ENCODE measurements around the gene TIMM50. TPM values are rescaled to one million over a fixed set of nuclear protein-coding genes. Genes with fewer than 3 reads are reported as not detected.

TIMM50 gene
- total RNA-seq, 1 experiment from 2014 or later = 174 TPM

GRCh38 chr19:39509233-39509632 lies 28.6 kb downstream of the TIMM50 start:
- BruUV-seq (replicated peaks) = no TSS peak
- H3K27me3 ChIP-seq (replicated peaks; ENCODE audit: insufficient read depth, low read depth, low read length, poor library complexity) = peaks cover 34% of the 10 kb centered on the region
- DNase-seq (ENCODE audit: low spot score) = no peak

DNA sequence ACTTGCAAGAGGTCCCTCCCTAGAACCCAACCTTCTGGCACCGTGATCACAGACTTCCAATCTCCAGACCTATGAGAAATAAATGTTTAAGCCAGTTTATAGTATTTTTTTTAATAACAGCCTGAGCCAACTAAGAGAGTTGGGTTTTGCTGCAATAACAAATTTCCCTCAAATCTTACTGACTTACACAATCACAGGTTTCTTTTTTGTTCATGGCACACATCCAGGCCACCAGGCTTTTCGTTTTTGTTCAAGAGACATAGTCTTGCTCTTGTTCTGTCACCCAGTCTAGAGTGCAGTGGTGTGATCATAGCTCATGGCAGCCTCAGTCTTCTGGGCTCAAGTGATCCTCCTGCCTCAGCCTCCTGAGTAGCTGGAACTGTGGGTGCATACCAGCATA lies 32.4 kb downstream of the TIMM50 start:
- ChIA-PET POLR2A (ENCODE audit: low non-redundant PET) (no interaction called here), CTCF (no interaction called here)
- intact Hi-C loops (cut with micrococcal nuclease; ENCODE audit: unreplicated experiment) = no loop called here
- peaks cover 49% of the 10 kb centered on the region for H3K27me3 ChIP-seq (replicated peaks; ENCODE audit: insufficient read depth, low read depth, low read length, poor library complexity)
- no peak for DNase-seq (ENCODE audit: low spot score)
- peaks cover 5% of the 10 kb centered on the region for H3K4me1 ChIP-seq (ENCODE audit: insufficient read depth, low read length, poor library complexity, severe bottlenecking)
- no peak overlapping the region for H3K4me3 ChIP-seq (ENCODE audit: low read depth, low read length, poor library complexity, severe bottlenecking)
- TF ChIP-seq EZH2 (IDR thresholded peaks at IDR 0.05; ENCODE audit: borderline replicate concordance, low read depth, low read length, poor library complexity, severe bottlenecking) (no peak), CTCF (conservative IDR thresholded peaks at IDR 0.05; ENCODE audit: low read depth, low read length) (no peak)
- no TSS peak for BruUV-seq (replicated peaks)
- H3K36me3 ChIP-seq (ENCODE audit: insufficient read depth, low read length, poor library complexity, severe bottlenecking) = no peaks in the 10 kb centered on the region
- H3K9me3 ChIP-seq (ENCODE audit: low read depth, low read length, poor library complexity, severe bottlenecking) = no peaks in the 10 kb centered on the region
- no peak overlapping the region for H3K27ac ChIP-seq (ENCODE audit: low read depth, low read length, poor library complexity, severe bottlenecking)

More at GRCh38 chr19:39509233-39509632, 28.6 kb downstream of the TIMM50 start:
- Histone ChIP-seq H3K36me3 (ENCODE audit: insufficient read depth, low read length, poor library complexity, severe bottlenecking) (no peaks in the 10 kb centered on the region), H3K4me1 (ENCODE audit: insufficient read depth, low read length, poor library complexity, severe bottlenecking) (peaks cover 5% of the 10 kb centered on the region), H3K9me3 (ENCODE audit: low read depth, low read length, poor library complexity, severe bottlenecking) (no peaks in the 10 kb centered on the region), H3K27ac (ENCODE audit: low read depth, low read length, poor library complexity, severe bottlenecking) (no peak overlapping the region), H3K4me3 (ENCODE audit: low read depth, low read length, poor library complexity, severe bottlenecking) (no peak overlapping the region)
- POLR2A ChIA-PET (ENCODE audit: low non-redundant PET) = interaction anchor here (0.6 kb wide), 2 partner anchors 9 to 86 kb away, joined by 4 to 5 read pairs; no protein-coding TSS in a partner anchor
- CTCF ChIA-PET = no interaction called here
- intact Hi-C loops (cut with micrococcal nuclease; ENCODE audit: unreplicated experiment) = no loop called here
- no peak for TF ChIP-seq EZH2 (IDR thresholded peaks at IDR 0.05; ENCODE audit: borderline replicate concordance, low read depth, low read length, poor library complexity, severe bottlenecking)
- TF ChIP-seq CTCF (conservative IDR thresholded peaks at IDR 0.05; ENCODE audit: low read depth, low read length) = no peak

- ChIA-PET CTCF (no interaction called here), POLR2A (ENCODE audit: low non-redundant PET) (interaction anchor here (0.6 kb wide), 1 partner anchor 30 kb away, joined by 3 read pairs; no protein-coding TSS in a partner anchor)
- peak within 1 kb of the TSS; percentile 38 for H3K4me3 ChIP-seq (ENCODE audit: low read depth, low read length, poor library complexity, severe bottlenecking)
- intact Hi-C loops (cut with micrococcal nuclease; ENCODE audit: unreplicated experiment) = no loop called here
- H3K27ac ChIP-seq (ENCODE audit: low read depth, low read length, poor library complexity, severe bottlenecking) = no peak within 1 kb of the TSS
- no TSS peak for BruUV-seq (replicated peaks)
- H3K4me1 ChIP-seq (ENCODE audit: insufficient read depth, low read length, poor library complexity, severe bottlenecking) = peaks cover 5% of the 10 kb centered on the region
- TF ChIP-seq CTCF (conservative IDR thresholded peaks at IDR 0.05; ENCODE audit: low read depth, low read length) = peak; percentile 33
- peak; percentile 52 for TF ChIP-seq EZH2 (IDR thresholded peaks at IDR 0.05; ENCODE audit: borderline replicate concordance, low read depth, low read length, poor library complexity, severe bottlenecking)
- no peak for DNase-seq (ENCODE audit: low spot score)
- no peaks in the 10 kb centered on the region for H3K36me3 ChIP-seq (ENCODE audit: insufficient read depth, low read length, poor library complexity, severe bottlenecking)
- H3K9me3 ChIP-seq (ENCODE audit: low read depth, low read length, poor library complexity, severe bottlenecking) = no peaks in the 10 kb centered on the region
- H3K27me3 ChIP-seq (replicated peaks; ENCODE audit: insufficient read depth, low read depth, low read length, poor library complexity) = peaks cover 36% of the 10 kb centered on the region
These were observed 34.4 kb downstream of the TIMM50 start, which contains the start of gene SELENOV for GRCh38 chr19:39514840-39515550. SELENOV (plus strand) TSS chr19:39515139; CDS start chr19:39515213, 74 bp downstream.

All from A673 (cell line).